HG03196 (cell line): Measurements from ENCODE around the gene ARID5B.

Experiments
- ATAC-seq: cut with Tn5 transposase; IDR thresholded peaks from one replicate; pipeline ENCODE4 v1.9.1; 2021; ENCODE audit not compliant: unreplicated experiment

ARID5B gene

DNA sequence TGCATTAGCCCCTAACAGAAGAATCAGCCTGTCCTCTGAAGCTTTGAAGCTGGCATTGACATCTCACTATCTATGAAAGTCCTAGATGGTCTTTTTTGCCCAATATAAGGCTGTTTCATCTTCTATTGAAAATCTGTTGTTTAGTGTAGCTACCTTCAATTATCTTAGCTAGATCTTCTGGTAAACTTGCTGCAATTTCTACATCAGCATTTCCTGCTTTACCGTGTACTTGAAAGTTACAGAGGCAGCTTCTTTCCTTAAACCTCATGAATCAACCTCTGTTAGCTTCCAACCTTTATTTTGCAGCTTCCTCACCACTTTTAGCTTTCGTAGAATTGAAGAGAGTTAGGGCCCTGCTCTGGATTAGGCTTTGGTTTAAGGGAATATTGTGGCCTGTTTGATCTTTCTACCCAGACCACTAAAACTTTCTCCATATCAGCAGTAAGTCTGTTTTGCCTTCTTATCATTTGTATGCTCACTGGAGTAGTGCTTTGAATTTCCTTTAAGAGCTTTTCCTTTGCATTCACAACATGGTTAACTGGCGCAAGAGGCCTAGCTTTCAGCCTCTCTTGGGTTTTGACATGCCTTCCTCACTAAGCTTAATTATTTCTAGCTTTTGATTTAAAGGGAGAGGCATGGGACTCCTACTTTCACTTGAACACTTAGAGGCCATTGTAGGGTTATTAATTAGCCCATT, 32.5 kb downstream of the ARID5B start:
- no peak for ATAC-seq

DNA sequence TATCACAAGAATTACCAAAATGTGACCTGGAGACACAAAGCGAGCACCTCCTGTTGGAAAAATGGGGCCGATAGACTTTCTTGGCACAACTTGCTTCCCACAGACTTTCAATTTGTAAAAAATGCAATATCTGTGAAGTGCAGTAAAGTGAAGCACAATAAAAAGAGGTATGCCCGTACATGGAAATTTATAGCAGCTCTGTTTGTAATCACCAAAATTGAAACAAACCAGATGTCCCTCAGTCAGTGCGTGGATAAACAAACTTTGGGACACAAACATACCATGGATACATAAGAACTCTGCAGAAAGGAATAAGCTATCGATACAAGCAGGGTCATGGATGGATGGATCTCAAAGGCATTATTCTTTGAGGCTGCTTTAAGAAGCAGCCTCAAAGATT, 33.6 kb downstream of the ARID5B start:
- no peak for ATAC-seq

DNA sequence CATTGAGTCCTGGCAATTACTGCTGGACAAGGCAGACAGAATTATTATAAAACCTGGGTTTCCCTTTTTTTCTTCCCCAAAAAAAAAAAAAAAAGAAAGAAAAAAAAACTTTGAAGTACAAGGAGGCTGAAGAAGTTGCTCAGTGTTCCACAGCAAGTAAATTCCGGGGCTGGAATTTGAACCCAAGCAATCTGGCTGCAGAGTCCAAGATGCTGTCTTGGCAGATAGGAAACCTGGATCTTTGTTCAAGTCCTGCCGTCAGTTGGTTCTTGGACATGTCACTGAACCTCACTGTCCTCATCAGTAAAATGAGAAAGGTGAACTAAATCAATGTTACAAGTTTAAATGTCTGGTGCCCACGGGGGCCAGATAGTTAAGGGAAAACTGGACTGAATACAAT, 35.3 kb downstream of the ARID5B start:
- no peak for ATAC-seq

DNA sequence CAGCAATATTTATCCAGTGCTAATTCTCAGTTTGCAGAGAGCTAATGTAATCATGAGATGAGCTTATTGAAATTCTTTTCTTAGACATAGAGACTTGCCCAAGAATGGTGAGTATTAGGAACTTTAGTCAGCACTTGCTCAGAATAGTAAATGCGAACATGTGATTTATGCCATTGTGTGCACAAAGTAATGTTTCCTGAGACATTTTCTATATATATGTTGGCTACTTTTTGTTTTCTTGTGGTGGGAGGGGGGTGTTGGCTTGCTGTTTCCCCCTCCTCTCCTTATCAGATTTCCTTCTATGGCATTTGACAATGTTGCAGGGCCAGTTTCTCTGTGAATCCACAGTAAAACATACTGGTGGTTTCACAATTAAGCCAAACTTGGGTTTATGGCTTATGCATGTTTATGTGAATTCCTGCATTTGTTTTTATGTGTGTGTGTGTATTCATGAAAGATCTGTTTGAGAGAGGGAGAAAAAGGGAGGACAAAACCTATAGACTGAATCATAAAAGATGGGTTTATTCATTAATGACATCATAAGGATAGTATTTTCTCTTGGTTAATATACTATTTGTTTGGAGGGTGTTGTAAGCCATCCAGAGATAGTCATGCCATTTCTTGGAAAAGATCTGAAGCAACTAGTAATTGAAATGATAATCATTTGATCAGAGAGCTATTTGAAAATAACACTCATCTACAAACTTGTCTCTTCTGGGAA, 36.3 kb downstream of the ARID5B start:
- no peak for ATAC-seq

DNA sequence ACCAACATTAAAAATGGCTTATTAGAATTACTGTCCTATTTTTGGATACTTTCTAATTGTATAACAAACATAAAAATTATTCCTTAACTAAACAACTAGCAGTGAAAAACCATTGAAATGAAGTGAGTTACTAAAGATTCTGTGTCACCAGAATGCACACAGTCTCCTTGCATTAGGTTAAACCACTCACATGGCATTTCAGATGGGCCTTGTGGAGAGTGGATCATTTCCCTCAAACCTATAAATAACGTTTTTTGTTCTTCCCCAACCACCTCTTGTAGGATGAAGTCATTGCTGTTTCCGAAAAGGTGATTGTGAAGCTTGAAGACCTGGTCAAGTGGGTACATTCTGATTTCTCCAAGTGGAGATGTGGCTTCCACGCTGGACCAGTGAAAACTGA, 38.4 kb downstream of the ARID5B start:
- no peak for ATAC-seq

DNA sequence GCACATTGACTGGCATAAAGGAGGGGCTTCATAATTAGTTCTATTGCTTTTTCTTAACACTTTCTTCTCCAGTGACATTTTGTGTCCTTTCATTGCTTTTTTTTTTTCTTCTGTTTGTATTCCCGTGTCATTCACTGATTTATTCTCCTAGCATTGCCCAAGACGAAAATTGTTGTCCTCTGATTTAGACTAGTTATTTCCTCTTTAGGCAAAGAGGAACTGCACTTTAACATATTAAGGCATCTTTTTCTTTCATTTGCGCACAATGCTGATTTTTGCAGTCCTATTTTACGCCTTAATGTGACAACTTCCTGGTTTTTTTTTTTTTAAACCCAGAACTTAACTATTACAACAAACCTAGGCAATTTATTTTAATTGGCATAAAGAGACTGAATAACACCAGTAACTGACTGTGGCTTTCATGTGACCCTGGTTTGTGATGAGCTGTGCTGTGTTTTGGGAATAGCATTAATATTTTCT, 39.7 kb downstream of the ARID5B start:
- no peak for ATAC-seq

DNA sequence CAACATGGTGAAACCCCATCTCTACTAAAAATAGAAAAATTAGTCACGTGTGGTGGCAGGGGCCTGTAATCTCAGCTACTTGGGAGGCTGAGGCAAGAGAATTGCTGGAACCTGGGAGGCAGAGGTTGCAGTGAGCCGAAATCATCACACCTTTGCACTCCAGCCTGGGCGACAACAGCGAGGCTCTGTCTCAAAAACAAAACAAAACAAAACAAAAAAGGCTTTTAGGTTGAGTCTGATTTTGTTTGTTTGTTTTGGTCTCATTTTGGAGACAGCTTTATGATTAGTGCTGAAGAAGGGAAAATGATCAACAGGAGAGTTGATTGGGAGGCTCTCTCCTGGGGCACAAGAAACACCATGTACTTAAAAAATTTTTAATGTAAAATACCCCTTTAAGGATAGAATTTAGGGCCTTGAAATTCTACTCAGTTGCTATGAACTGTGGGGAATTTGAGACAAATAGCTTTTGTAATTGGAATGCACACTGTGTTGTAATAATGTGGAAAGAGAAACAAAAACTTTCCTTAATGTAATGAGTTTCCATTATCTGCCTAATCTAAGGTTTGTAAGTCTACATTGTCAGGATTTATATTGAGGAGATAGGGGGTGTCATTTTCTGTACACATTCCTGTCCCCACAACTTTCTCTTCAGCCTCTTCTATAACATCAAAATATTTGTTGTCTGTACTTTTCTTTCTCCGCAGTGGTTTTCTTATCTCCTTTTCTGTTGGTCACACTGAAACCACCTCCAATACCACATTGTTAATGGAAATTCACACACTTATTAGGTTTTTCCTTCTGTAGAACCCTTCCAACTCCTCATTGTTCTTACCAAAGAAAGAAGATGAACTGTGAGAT, 41.3 kb downstream of the ARID5B start:
- ATAC-seq = no peak

DNA sequence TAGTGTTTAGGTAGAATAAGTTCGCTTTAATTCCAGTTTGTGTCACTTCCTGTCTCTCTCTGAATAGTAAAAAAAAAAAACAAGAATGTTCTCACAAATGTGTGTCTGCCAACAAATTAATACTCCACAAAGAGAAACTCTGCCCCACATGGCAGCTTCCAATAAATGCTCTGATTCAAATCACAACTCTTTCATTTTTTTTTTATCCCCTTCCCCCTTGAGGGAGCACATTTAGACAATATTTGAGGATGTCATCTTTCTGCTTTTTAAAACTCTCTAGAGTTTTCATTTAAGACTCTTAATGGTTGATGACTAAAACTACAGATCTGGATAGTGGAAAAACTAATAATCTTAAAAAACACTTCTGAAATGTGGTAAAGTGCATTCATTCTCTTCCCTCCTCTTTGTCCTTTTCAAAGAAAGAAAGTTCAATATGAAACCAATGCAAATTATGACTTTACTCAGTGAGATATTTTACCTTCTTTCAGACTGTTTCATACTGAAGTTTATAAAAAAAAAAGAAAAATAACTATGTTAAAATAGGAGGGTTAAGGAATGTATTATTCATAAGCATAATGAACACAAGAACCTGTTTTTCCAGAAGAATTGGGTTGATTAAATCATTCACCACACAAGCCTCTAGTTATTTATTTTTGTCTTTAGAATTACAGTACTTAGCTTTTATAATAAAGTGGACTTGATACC, 42.3 kb downstream of the ARID5B start:
- ATAC-seq = no peak

DNA sequence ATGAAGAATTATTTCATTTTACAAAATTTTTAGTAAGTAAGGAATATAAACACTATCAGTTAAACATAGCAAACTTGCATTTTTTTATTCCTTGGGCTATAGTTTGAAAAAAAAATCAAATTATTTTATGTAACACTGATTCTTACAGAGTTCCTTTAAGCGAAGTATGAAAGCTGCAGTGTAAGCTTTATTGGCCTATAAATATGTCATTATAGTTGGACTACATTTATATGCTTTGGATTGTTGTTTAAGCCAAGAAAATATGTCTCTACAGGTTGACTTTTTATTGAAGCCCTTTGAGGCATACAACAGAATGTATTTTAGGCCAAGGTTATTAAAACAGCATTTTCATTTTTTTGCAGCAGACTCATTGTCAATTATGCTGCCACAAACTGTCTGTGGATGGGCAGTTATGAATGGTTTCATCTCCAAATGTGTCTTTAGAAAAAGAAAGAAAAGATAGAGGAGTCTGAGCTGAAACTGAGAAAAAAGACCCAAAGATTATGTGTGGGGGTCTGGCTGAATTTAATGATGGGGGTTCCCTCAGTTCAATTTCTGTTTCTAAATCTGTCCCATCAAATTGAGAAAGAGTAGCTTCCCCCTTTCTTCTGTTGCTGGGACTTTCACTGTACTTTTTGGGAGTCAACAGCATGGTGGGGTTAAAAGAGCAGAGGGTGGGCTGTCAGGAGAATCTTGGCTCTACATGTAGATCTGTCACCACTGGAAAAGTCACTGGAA, 43.1 kb downstream of the ARID5B start:
- no peak for ATAC-seq

DNA sequence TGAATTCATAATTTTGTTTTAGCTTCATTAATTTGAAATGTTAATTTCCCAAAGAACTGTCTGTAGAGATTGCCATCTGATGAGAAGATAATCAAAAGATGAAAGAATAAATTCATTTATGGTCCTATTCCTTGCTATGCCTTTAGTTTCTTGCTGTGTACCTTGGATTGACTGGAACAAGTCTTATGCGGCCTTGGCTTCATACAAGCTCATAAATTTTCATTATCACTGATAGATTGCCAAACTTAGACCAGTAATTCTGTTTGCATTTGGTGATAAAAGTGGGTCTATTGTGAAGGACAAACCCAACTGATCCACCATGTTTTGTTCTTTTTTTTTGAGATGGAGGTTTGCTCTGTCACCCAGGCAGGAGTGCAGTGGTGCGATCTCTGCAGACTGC, 48.2 kb downstream of the ARID5B start:
- no peak for ATAC-seq

DNA sequence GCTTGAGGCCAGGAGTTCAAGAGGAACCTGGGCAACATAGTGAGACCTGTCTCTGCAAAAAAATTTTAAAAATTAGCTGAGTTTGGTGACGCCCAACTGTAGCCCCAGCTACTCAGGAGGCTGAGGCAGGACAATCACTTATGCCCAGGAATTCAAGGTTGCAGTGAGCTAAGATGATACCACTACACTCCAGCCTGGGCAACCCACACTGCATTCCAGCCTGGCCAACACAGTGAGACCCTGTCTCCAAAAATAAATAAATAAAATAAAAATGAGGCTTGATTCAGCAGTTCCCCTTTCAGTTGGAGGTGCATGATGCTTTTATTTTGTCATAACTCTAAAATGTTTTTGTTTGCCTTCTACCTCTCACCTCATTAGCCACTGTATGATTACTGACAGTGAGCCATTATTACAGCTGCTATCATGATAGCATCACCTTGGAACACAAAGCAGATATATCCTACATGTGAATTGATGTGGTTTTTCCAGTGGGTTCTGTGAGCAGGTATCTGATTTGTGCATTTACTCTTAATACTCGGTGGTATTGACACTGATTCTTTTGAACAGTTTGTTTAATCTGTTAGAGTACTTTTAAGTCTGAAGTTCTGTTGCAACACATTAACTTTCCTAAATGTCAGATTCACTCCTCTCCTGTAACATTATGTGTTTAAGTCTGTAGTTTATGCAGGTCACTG, 49.1 kb downstream of the ARID5B start:
- ATAC-seq = no peak

DNA sequence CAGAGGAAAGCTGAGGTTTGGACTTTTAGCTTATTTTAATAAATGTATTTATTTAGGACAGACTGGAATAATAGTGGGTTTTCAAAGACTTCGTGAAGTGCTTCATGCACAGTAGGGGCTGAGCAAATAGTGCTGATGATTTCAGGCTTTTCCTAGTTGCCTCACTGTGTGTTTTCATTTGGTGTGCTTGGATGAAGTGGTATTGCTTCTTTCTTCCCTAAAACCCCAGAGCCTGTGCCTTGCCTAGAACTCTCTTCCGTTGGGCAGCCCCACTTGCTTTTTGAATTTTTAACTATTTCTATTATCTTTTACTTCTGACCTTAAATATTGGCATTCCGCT, 49.6 kb downstream of the ARID5B start:
- no peak for ATAC-seq

DNA sequence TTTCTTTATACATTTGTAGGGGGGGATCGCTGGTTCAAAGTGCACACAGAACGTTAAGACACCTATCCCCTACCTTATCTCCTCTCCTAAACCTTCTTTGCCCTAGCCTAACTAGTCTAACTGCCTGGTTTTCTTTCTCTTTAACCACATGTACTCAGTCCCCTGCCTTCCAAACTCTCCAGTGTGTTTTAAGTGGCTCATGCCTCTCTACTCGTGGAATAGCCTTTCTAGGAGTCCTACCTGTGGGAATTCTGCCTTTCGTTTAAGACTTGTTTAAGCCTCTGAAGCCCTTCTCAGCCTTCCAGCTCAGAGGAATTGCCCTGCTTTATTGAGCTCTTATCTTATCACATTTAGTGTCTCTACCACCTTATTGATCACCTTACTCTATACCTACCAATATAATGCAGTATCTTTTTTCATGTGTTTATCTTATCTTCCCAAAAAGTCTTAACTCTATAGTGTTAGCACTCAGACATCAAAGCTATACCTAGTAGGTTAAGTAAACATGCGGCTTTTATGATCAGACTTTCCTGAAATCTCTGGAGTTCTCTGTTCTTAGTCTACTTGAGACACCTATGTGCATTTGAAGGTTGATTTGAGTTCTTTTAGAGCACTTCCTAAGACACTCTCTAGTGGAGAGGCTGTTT, 50.7 kb downstream of the ARID5B start:
- ATAC-seq = no peak

DNA sequence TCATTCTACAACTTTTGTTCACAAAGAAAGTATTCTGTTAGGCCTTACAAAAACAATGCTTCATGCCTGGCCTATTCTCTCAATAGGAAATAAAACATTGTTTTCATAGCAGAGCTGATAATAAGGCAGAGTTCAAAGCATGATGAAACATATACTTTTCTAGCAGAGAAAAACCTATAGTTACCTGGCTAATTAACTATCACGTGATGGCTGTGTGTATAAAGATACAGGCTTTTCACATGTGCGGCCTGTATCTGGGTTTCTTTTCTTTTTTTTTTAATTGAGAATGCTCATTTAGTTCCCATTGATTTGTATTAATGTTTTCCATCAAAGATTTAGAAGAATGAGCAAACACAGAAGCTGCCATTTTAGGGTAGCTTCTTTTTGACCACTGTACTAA, 51.7 kb downstream of the ARID5B start:
- no peak for ATAC-seq

DNA sequence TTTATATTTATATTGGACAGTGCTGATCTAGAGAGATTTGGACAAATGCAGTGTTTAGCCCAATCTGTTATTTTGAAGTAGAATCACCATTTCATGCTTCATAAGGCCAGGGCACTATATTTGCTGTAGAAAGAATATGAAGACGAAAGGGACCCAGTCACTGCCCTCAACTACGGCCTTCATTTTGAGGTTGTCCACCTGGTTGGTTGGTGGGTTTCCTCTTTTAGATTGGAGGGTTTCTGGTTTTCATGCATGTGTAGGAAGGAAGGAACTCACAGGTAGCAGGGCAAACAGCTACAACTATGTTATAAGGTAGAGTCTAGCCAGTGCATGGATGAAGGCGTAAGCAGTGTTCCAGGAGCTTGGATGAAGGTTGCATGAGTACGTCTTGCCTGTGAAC, 56.3 kb downstream of the ARID5B start:
- ATAC-seq = no peak

DNA sequence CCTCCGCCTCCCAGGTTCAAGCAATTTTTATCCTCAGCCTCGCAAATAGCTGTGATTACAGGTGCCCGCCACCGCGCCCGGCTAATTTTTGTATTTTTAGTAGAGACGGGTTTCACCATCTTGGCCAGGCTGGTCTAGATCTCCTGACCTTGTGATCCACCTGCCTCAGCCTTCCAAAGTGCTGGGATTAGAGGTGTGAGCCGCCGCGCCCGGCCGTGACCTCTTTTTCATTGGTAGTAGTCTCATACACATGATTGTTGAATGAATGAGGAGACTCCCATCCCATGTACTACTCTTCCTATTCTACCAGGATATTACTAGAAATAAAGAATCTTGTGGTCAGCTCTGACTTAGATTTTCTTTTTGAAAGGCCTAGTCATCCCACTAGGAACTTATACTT, 56.8 kb downstream of the ARID5B start:
- no peak for ATAC-seq

DNA sequence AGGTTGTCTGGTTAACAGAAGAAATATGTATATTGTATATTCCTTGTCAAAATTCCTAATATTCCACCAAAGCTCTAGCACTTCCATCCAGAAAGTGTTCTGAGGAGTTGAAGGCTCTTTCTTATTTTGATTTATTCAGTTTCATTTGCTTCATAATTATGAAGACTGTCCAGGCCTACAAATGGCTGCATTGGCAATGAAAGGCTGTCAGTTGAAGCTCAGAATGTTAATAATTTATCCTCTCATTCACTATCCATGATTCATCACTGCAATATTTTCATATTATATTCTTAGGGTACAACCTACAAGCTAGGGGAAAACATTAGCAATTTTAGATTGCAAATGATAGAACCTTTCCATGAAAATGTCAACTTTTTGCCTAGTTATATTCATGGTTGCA, 57.3 kb downstream of the ARID5B start:
- no peak for ATAC-seq

DNA sequence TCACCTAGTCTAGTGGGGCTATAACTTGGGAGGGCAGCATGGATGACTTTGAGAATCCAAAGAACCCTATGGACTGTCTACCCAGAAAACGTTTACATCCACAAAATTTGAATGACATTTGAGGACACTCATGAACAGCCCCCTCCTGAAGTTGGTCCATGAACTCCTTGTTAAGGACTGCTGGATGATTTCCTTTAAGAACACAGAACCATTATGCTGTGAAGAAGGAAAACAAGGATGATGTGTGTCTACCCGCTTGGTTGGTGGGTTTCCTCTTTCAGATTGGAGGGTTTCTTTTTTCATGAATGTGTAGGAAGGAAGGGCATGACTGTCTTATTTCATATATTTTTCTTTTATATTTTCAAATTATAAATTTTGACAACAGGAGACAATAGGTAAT, 58.3 kb downstream of the ARID5B start:
- ATAC-seq = no peak

DNA sequence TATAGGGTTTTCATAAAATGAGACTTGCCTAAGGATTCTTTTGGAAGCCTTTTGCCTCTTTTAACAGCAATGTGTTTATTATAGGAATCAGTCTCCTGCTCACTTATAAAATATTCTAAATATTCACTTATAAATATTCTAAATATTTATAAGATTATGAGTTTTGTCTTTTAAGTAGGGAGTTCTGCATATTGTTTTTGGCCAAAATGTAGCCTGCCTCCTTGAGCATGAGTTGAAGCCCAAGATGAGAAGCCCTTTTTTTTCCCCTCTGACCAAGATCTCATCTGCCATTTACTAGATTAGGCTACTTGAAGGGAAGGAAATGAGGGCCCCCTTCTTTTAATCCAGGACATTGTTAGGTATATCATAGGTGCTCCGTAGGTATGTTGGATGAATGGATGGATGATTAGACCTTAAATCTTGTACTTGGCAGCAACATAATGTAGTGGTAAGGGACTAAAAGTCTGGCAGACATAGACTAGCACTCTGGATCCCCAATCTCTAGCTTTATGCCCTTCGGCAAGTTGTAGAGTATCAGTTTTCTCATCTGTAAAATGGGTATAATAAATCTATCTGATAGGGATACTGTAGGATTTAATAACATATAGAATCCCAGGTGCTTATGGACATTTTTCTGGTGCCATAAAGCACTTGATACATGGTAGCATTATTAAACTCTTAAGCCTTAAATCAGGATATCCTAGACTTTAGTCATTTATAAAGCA, 59.1 kb downstream of the ARID5B start:
- ATAC-seq = no peak
